ENCODE results near the gene LHX3. TPM values are rescaled to one million over a fixed set of nuclear protein-coding genes. Genes with fewer than 3 reads are reported as not detected.

The LHX3 gene
- total and polyA plus RNA-seq, 2 of the 4 experiments (the other 2 are of a cell fraction), result not detected

- Histone ChIP-seq H4K8ac (ENCODE audit: low read depth in 2 of 2, low read length in 2 of 2) (no peak overlapping the region), H4K5ac (ENCODE audit: low read depth, low read length) (no peak overlapping the region), H4K91ac (ENCODE audit: insufficient read depth, low read depth, low read length) (no peak overlapping the region), H2BK15ac (ENCODE audit: low read depth, low read length) (no peak overlapping the region), H2AK5ac (ENCODE audit: low read depth, low read length) (no peak overlapping the region), H3K9ac (ENCODE audit: low read depth, low read length) (no peak overlapping the region), H3K4me2 (ENCODE audit: low read depth, low read length) (no peak overlapping the region), H3K9me1 (ENCODE audit: insufficient read depth, low read length) (no peaks in the 10 kb centered on the region), H3K4ac (ENCODE audit: low read depth, low read length) (no peak overlapping the region), H3K27me3 (ENCODE audit: control insufficient read depth, insufficient read depth, low read length) (peaks cover 48% of the 10 kb centered on the region), H2AK9ac (replicated peaks; ENCODE audit: low read depth, low read length, poor library complexity) (no peak overlapping the region), H3K36me3 (ENCODE audit: control insufficient read depth, insufficient read depth, low read length) (no peaks in the 10 kb centered on the region), H2BK5ac (ENCODE audit: low read depth, low read length, poor library complexity, severe bottlenecking) (no peak overlapping the region), H3K4me1 (ENCODE audit: control insufficient read depth, insufficient read depth, low read length) (no peaks in the 10 kb centered on the region), H3K27ac (ENCODE audit: insufficient read depth, low read length) (no peak overlapping the region), H2BK120ac (ENCODE audit: low read depth, low read length) (no peak overlapping the region), H3K18ac (ENCODE audit: low read depth, low read length) (no peak overlapping the region), H4K20me1 (ENCODE audit: insufficient read depth, low read length) (no peaks in the 10 kb centered on the region), H3K14ac (replicated peaks; ENCODE audit: low read depth, low read length) (no peak overlapping the region), H3K79me1 (ENCODE audit: low read depth in 1 of 2, low read length in 2 of 2) (no peaks in the 10 kb centered on the region), H3K56ac (ENCODE audit: extremely low read depth, insufficient read depth, low read length) (no peak overlapping the region), H3K9me3 (ENCODE audit: control insufficient read depth, insufficient read depth, low read length) (no peaks in the 10 kb centered on the region), H3K4me3 (ENCODE audit: insufficient read depth, low read depth, low read length) (no peak overlapping the region), H3K23ac (ENCODE audit: low read depth, low read length) (no peak overlapping the region), H2AFZ (replicated peaks; ENCODE audit: low read length, poor library complexity) (no peak overlapping the region), H2BK20ac (ENCODE audit: low read depth, low read length) (no peak overlapping the region)
- dilution Hi-C loops (cut with HindIII; ENCODE audit: low sequenced_read_pairs, unreplicated experiment), result no loop called here
- WGBS, 2 experiments (ENCODE audit: extremely low coverage in 2 of 2, insufficient read length in 1 of 2), result 25% methylated on average over 14 of the region's 35 CpGs; no CpG with 5 or more reads in 1 of the 2 experiments
- ChIA-PET POLR2A (ENCODE audit: unreplicated experiment) (no interaction called here), CTCF (no interaction called here)
- in situ Hi-C loops (cut with MboI; ENCODE audit: low sequenced_read_pairs), result no loop called here
- intact Hi-C loops (cut with micrococcal nuclease), result no loop called here
- TF ChIP-seq POLR2A (IDR thresholded peaks at IDR 0.05; ENCODE audit: low read depth, low read length) (no peak), RAD21 (IDR thresholded peaks at IDR 0.05; ENCODE audit: low read length) (no peak), MAFK (IDR thresholded peaks at IDR 0.05; ENCODE audit: low read depth, low read length) (no peak), CTCF (conservative IDR thresholded peaks at IDR 0.05; ENCODE audit: low read depth, low read length) (no peak), RCOR1 (IDR thresholded peaks at IDR 0.05; ENCODE audit: insufficient replicate concordance, low read length) (no peak), CEBPB (IDR thresholded peaks at IDR 0.05; ENCODE audit: low read depth, low read length) (no peak)
- TF ChIP-seq, protein P1, sequence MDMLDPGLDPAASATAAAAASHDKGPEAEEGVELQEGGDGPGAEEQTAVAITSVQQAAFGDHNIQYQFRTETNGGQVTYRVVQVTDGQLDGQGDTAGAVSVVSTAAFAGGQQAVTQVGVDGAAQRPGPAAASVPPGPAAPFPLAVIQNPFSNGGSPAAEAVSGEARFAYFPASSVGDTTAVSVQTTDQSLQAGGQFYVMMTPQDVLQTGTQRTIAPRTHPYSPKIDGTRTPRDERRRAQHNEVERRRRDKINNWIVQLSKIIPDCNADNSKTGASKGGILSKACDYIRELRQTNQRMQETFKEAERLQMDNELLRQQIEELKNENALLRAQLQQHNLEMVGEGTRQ (IDR thresholded peaks at IDR 0.05; ENCODE audit: low read depth, low read length), result no peak
- TF ChIP-seq, protein P2, sequence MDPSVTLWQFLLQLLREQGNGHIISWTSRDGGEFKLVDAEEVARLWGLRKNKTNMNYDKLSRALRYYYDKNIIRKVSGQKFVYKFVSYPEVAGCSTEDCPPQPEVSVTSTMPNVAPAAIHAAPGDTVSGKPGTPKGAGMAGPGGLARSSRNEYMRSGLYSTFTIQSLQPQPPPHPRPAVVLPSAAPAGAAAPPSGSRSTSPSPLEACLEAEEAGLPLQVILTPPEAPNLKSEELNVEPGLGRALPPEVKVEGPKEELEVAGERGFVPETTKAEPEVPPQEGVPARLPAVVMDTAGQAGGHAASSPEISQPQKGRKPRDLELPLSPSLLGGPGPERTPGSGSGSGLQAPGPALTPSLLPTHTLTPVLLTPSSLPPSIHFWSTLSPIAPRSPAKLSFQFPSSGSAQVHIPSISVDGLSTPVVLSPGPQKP (IDR thresholded peaks at IDR 0.05; ENCODE audit: borderline replicate concordance, low read depth, low read length), result no peak
- DNase-seq (no peak), ATAC-seq (ENCODE audit: low read depth) (peak; percentile 40; the same call in 1 of the 2 replicates)
- BruUV-seq (replicated peaks), result no TSS peak
Measured at GRCh38 chr9:136147890-136148714, 56.8 kb downstream of the LHX3 start.

Data from IMR-90 (cell line).